HepG2 (cell line): ENCODE results near the gene IQCH. TPM values are rescaled to one million over a fixed set of nuclear protein-coding genes. Genes with fewer than 3 reads are reported as not detected.

Experiments used
- ATAC-seq: fragments of 200-7000 bp; cut with Tn5 transposase; 3 replicates; pipeline ENCODE4 v1.9.1; 2020; ENCODE audit warnings: mild to moderate bottlenecking, moderate library complexity
- BruUV-seq: library from RNA; stranded (reverse); fragments of 400-500 nt; replicated peaks from 2 replicates; lab custom pipeline; 2021; lab: Mats Ljungman, UMichigan
- CTCF ChIA-PET: fragments of 300-600 bp; formaldehyde crosslinking; extraction: SDS; loops from one replicate; lab custom pipeline; 2021; ENCODE audit warnings: low total read pairs, inconsistent platforms, low intra/inter-chr PET ratio; lab: Yijun Ruan, JAX
- POLR2A ChIA-PET: fragments of 350-600 bp; sonication (Branson Sonifier 250); formaldehyde crosslinking; loops from one replicate; lab custom pipeline; 2020; ENCODE audit warnings: antibody characterized with exemption, inconsistent platforms; lab: Yijun Ruan, JAX
- DNase-seq: peaks from one replicate; pipeline ENCODE4 v3.0.0-alpha.2; 2015; ENCODE audit warnings: low spot score
- FAIRE-seq: peaks from 3 replicates; lab custom pipeline; 2011; peaks lifted over from hg19 to GRCh38; lab: Jason Lieb, UNC
- H2AFZ ChIP-seq: one replicate; pipeline ENCODE4 v1.6.1; 2011; ENCODE audit warnings: low read length, inconsistent platforms
- H3K27ac ChIP-seq: fragments of 300-600 bp; 3 replicates; pipeline ENCODE4 v1.8.0; 2011; ENCODE audit warnings: mixed run types, mild to moderate bottlenecking, mixed read lengths, low read length, inconsistent platforms; ENCODE audit not compliant: insufficient read depth; ENCODE audit errors: extremely low read length
- H3K27me3 ChIP-seq, 2 experiments: fragments of 200-600 bp in 1 of 2; 2 replicates in 1 of 2; 3 replicates in 1 of 2; pipeline versions ENCODE4 v1.6.0 to v1.8.0; 2011; ENCODE audit warnings: low read length in 2 of 2, mild to moderate bottlenecking in 2 of 2, moderate library complexity in 2 of 2, inconsistent platforms in 1 of 2; ENCODE audit not compliant: insufficient read depth in 2 of 2, control insufficient read depth in 1 of 2
- H3K36me3 ChIP-seq, 2 experiments: fragments of 200-600 bp in 1 of 2; replicated peaks in 1 of 2; 2 replicates in 1 of 2; 3 replicates in 1 of 2; pipeline versions ENCODE4 v1.5.1 to v1.8.0; 2011; ENCODE audit warnings: low read length in 2 of 2, inconsistent platforms in 1 of 2; ENCODE audit not compliant: insufficient read depth in 2 of 2, control insufficient read depth in 1 of 2
- H3K4me1 ChIP-seq: 2 replicates; pipeline ENCODE4 v1.5.1; 2012; ENCODE audit warnings: low read length, inconsistent platforms; ENCODE audit not compliant: insufficient read depth
- H3K4me2 ChIP-seq: 2 replicates; pipeline ENCODE4 v1.6.0; 2011; ENCODE audit warnings: low read depth, low read length, inconsistent platforms
- H3K4me3 ChIP-seq, 3 experiments: fragments of 200-600 bp in 1 of 3; sonication (generic), shearing (Covaris generic) in 1 of 3; replicated peaks in 1 of 3; 2 replicates each; pipeline ENCODE4 v1.5.1; 2011 to 2016; ENCODE audit warnings: low read length in 3 of 3, inconsistent platforms in 2 of 3, low read depth in 2 of 3, mild to moderate bottlenecking in 2 of 3, control low read depth in 1 of 3, mixed read lengths in 1 of 3; ENCODE audit not compliant: insufficient read depth in 1 of 3
- H3K79me2 ChIP-seq: one replicate; pipeline ENCODE4 v1.6.1; 2011; ENCODE audit warnings: low read length, inconsistent platforms; ENCODE audit not compliant: insufficient read depth
- H3K9ac ChIP-seq: 2 replicates; pipeline ENCODE4 v1.6.0; 2011; ENCODE audit warnings: mild to moderate bottlenecking, low read depth, low read length, inconsistent platforms; ENCODE audit not compliant: insufficient read depth
- H3K9me3 ChIP-seq: 2 replicates; pipeline ENCODE4 v1.5.1; 2012; ENCODE audit warnings: mild to moderate bottlenecking, low read length
- H4K20me1 ChIP-seq: 2 replicates; pipeline ENCODE4 v1.6.0; 2011; ENCODE audit warnings: inconsistent platforms, mild to moderate bottlenecking, low read length, moderate library complexity; ENCODE audit not compliant: insufficient read depth
- ARNT2 ChIP-seq: sonication (generic); formaldehyde crosslinking; IDR thresholded peaks from 2 replicates; pipeline ENCODE4 v1.8.0; 2022; ENCODE audit warnings: mild to moderate bottlenecking, low read depth, missing genetic modification reagents, moderate library complexity
- BATF2 ChIP-seq: sonication (generic); formaldehyde crosslinking; IDR thresholded peaks from 2 replicates; pipeline ENCODE4 v1.8.0; 2022; ENCODE audit warnings: mild to moderate bottlenecking, missing genetic modification reagents, moderate library complexity
- GTF3A ChIP-seq: sonication (generic); formaldehyde crosslinking; conservative IDR thresholded peaks from 2 replicates; pipeline ENCODE4 v1.4.0; 2020; ENCODE audit warnings: mild to moderate bottlenecking, missing genetic modification reagents
- HNRNPK ChIP-seq: fragments of 200-400 bp; formaldehyde crosslinking; IDR thresholded peaks from 2 replicates; pipeline ENCODE4 v1.6.1; 2018; ENCODE audit warnings: low read length, low read depth, moderate library complexity, mild to moderate bottlenecking; ENCODE audit not compliant: poor library complexity, severe bottlenecking
- IRF2 ChIP-seq: IDR thresholded peaks from 2 replicates; pipeline ENCODE4 v1.6.1; 2018; ENCODE audit warnings: missing genetic modification reagents, missing compliant biosample characterization
- KAT8 ChIP-seq: IDR thresholded peaks from 2 replicates; pipeline ENCODE4 v1.6.1; 2016; ENCODE audit warnings: missing genetic modification reagents, missing compliant biosample characterization
- KDM6A ChIP-seq: IDR thresholded peaks from 2 replicates; pipeline ENCODE4 v1.6.1; 2016; ENCODE audit warnings: low read depth
- MED1 ChIP-seq: sonication (generic); formaldehyde crosslinking; IDR thresholded peaks from 2 replicates; pipeline ENCODE4 v1.4.0; 2020; ENCODE audit warnings: missing genetic modification reagents
- MIER3 ChIP-seq: IDR thresholded peaks from 2 replicates; pipeline ENCODE4 v1.6.1; 2016; ENCODE audit warnings: missing compliant biosample characterization, borderline replicate concordance
- MTA1 ChIP-seq: sonication (generic); formaldehyde crosslinking; IDR thresholded peaks from 2 replicates; pipeline ENCODE4 v1.4.0; 2020; ENCODE audit warnings: missing genetic modification reagents, mild to moderate bottlenecking, borderline replicate concordance
- NR2C2 ChIP-seq: sonication (generic); formaldehyde crosslinking; IDR thresholded peaks from 2 replicates; pipeline ENCODE4 v1.4.0; 2020; ENCODE audit warnings: missing genetic modification reagents, mild to moderate bottlenecking, moderate library complexity, borderline replicate concordance
- RFX1 ChIP-seq: fragments of 450-650 bp; IDR thresholded peaks from 2 replicates; pipeline ENCODE4 v1.6.1; 2017
- TCF7L2 ChIP-seq: IDR thresholded peaks from 2 replicates; pipeline ENCODE4 v1.6.1; 2011; ENCODE audit warnings: mild to moderate bottlenecking, low read depth, low read length, moderate library complexity
- ZFP62 ChIP-seq: sonication (generic); formaldehyde crosslinking; IDR thresholded peaks from 2 replicates; pipeline ENCODE4 v1.4.0; 2020; ENCODE audit warnings: missing genetic modification reagents
- ZKSCAN8 ChIP-seq: IDR thresholded peaks from 2 replicates; pipeline ENCODE4 v1.6.1; 2016; ENCODE audit warnings: borderline replicate concordance, missing genetic modification reagents, missing compliant biosample characterization
- ZNF12 ChIP-seq: sonication (generic); formaldehyde crosslinking; IDR thresholded peaks from 2 replicates; pipeline ENCODE4 v1.5.0; 2020; ENCODE audit warnings: missing genetic modification reagents
- ZNF24 ChIP-seq: fragments of 450-650 bp; IDR thresholded peaks from 2 replicates; pipeline ENCODE4 v1.6.1; 2017; ENCODE audit warnings: antibody characterized with exemption, mild to moderate bottlenecking
- ZNF326 ChIP-seq: sonication (generic); formaldehyde crosslinking; IDR thresholded peaks from 2 replicates; pipeline ENCODE4 v1.4.0; 2020; ENCODE audit warnings: missing genetic modification reagents, borderline replicate concordance
- ZNF546 ChIP-seq: sonication (generic); formaldehyde crosslinking; conservative IDR thresholded peaks from 2 replicates; pipeline ENCODE4 v1.8.1; 2023; ENCODE audit warnings: mild to moderate bottlenecking, missing genetic modification reagents
- ZNF619 ChIP-seq: sonication (generic); formaldehyde crosslinking; IDR thresholded peaks from 2 replicates; pipeline ENCODE4 v1.4.0; 2020; ENCODE audit warnings: mild to moderate bottlenecking, missing genetic modification reagents
- ZSCAN30 ChIP-seq: sonication (generic); formaldehyde crosslinking; IDR thresholded peaks from 2 replicates; pipeline ENCODE4 v1.5.0; 2020; ENCODE audit warnings: mild to moderate bottlenecking, missing genetic modification reagents
- WGBS: methylation state at CpG from one replicate; pipeline ENCODE4 v1.1.6; 2017; ENCODE audit warnings: low lambda C conversion rate; 5-methylcytosine and 5-hydroxymethylcytosine counted together
- in situ Hi-C: cut with HindIII; loops from 2 replicates; pipeline ENCODE4 v1.10.0; 2017; ENCODE audit warnings: low pct_unique_long_range_greater_than_20kb; ENCODE audit not compliant: extremely low pct_ligation_motif_present
- intact Hi-C: fragments of 100-400 bp; cut with micrococcal nuclease; formaldehyde crosslinking; loops from one replicate; pipeline ENCODE4 v1.10.0; 2022; ENCODE audit not compliant: unreplicated experiment
- polyA plus RNA-seq, 8 experiments: library from polyadenylated mRNA; depleted of rRNA in 3 of 8; stranded (reverse) in 7 of 8; unstranded in 1 of 8; fragments of >200 nt; fragmentation: Illumina TruSeq in 4 of 8; extraction: Trizol in 4 of 8; gene quantifications; 2 replicates each; pipeline versions ENCODE4 v1.2.1 to v1.2.3, GENCODE V29; 2011 to 2016; ENCODE audit warnings: low read depth in 4 of 8, missing spikeins in 1 of 8, mixed read lengths in 1 of 8; ENCODE audit not compliant: insufficient read depth in 1 of 8
- total RNA-seq, 5 experiments: library from RNA; depleted of rRNA; stranded (reverse); fragments of >200 nt; fragmentation: Illumina TruSeq; extraction: Trizol; gene quantifications; 2 replicates each; pipeline ENCODE4 v1.2.3, GENCODE V29; 2016; ENCODE audit warnings: low read depth in 1 of 5

The IQCH gene
- total and polyA plus RNA-seq, 2 of the 13 experiments (the other 11 are each of a cell fraction or from before 2014, with no cell fraction given): 0.16 to 0.55 TPM

DNA sequence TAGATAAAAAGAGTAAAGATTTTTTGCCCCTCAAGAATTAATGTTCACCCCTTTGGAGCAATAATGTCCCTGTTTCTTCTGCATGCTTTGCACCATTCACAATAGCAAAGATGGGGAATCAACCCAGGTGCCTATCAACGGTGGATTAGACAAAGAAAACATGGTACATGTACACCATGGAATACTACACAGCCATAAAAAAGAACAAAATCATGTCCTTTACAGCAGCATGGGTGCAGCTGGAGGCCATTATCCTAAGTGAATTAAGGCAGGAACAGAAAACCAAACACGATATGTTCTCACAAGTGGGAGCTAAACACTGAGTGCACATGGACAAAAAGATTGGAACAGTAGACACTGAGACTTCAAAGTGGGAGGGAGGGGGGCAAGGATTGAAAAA is 35.3 kb upstream of the IQCH start:
- Histone ChIP-seq H3K27me3 (no peaks in the 10 kb centered on the region), H2AFZ (no peak overlapping the region), H3K4me1 (no peaks in the 10 kb centered on the region), H3K79me2 (no peaks in the 10 kb centered on the region), H3K36me3 (no peaks in the 10 kb centered on the region), H3K4me2 (no peak overlapping the region), H3K4me3 (no peak overlapping the region), H3K9me3 (no peaks in the 10 kb centered on the region), H3K27ac (no peak overlapping the region), H3K9ac (no peak overlapping the region), H4K20me1 (no peaks in the 10 kb centered on the region)
- ChIA-PET POLR2A (no interaction called here), CTCF (no interaction called here)
- 89% methylated on average over 2 of the region's 2 CpGs for WGBS
- TF ChIP-seq ZNF546 (CRISPR knock-in tag) (no peak), ZNF619 (CRISPR knock-in tag) (no peak), KAT8 (CRISPR knock-in tag) (no peak), NR2C2 (no peak), ZSCAN30 (CRISPR knock-in tag) (no peak), BATF2 (CRISPR knock-in tag) (no peak), ZFP62 (CRISPR knock-in tag) (no peak), RFX1 (no peak), ZNF12 (CRISPR knock-in tag) (no peak), MIER3 (CRISPR knock-in tag) (no peak)
- FAIRE-seq (no peak), DNase-seq (no peak), ATAC-seq (no peak)
- no TSS peak for BruUV-seq
- in situ Hi-C loops: no loop called here
- intact Hi-C loops: no loop called here

GRCh38 chr15:67224889-67225288 is 29.7 kb upstream of the IQCH start:
- Histone ChIP-seq H2AFZ (no peak overlapping the region), H4K20me1 (no peaks in the 10 kb centered on the region), H3K4me1 (no peaks in the 10 kb centered on the region), H3K27me3 (no peaks in the 10 kb centered on the region), H3K79me2 (no peaks in the 10 kb centered on the region), H3K4me2 (no peak overlapping the region), H3K9ac (no peak overlapping the region), H3K36me3 (0 out of 5 replicates have a peak, but pooled peaks cover 0 to 4% of the 10 kb centered on the region in 2 experiments), H3K9me3 (no peaks in the 10 kb centered on the region), H3K27ac (no peak overlapping the region), H3K4me3 (no peak overlapping the region)
- FAIRE-seq: no peak
- 95% methylated on average over 2 of the region's 3 CpGs for WGBS
- in situ Hi-C loops (no loop called here), intact Hi-C loops (no loop called here)
- BruUV-seq: no TSS peak
- DNase-seq: no peak
- ChIA-PET CTCF (no interaction called here), POLR2A (no interaction called here)
- ATAC-seq: no peak
- TF ChIP-seq ZKSCAN8 (CRISPR knock-in tag) (no peak), HNRNPK (no peak), KDM6A (CRISPR knock-in tag) (no peak), TCF7L2 (no peak), GTF3A (no peak), ZNF24 (no peak), MED1 (CRISPR knock-in tag) (no peak), IRF2 (no peak), ARNT2 (CRISPR knock-in tag) (no peak), ZNF326 (no peak), MTA1 (no peak)
